H1 (cell line): Measurements from ENCODE around the gene PFN4. TPM values are rescaled to one million over a fixed set of nuclear protein-coding genes. Genes with fewer than 3 reads are reported as not detected.

ENCODE experiments used
- CTCF ChIA-PET: fragments of 300-600 bp; sonication (Branson Sonifier 250); formaldehyde crosslinking; loops from one replicate; lab custom pipeline; 2021; ENCODE audit not compliant: partially characterized antibody; lab: Charles Lee
- POLR2A ChIA-PET: fragments of 300-600 bp; sonication (Branson Sonifier 250); formaldehyde crosslinking; loops from one replicate; lab custom pipeline; 2021; ENCODE audit warnings: inconsistent platforms; ENCODE audit not compliant: partially characterized antibody; lab: Charles Lee
- DNase-seq, 2 experiments: peaks; one replicate each; pipeline versions ENCODE4 v3.0.0 to v3.0.0-alpha.2; 2010 to 2022; ENCODE audit warnings: low spot score in 2 of 2, low read depth in 1 of 2, mixed read lengths in 1 of 2
- FAIRE-seq: peaks from 2 replicates; lab custom pipeline; 2011; peaks lifted over from hg19 to GRCh38; lab: Jason Lieb, UNC
- H2AFZ ChIP-seq: 2 replicates; pipeline ENCODE4 v1.8.1; 2012; ENCODE audit warnings: low read length, inconsistent platforms
- H2AK5ac ChIP-seq: 2 replicates; pipeline ENCODE4 v1.6.1; 2013; ENCODE audit warnings: low read depth, low read length
- H2BK120ac ChIP-seq: replicated peaks from 2 replicates; pipeline ENCODE3; 2013; ENCODE audit warnings: low read depth, low read length, inconsistent platforms
- H2BK12ac ChIP-seq: 2 replicates; pipeline ENCODE4 v1.6.1; 2013; ENCODE audit warnings: low read depth, low read length
- H2BK15ac ChIP-seq: 2 replicates; pipeline ENCODE4 v1.6.1; 2013; ENCODE audit warnings: low read length
- H2BK20ac ChIP-seq: 2 replicates; pipeline ENCODE4 v1.6.1; 2013; ENCODE audit warnings: low read length
- H2BK5ac ChIP-seq: 2 replicates; pipeline ENCODE4 v1.6.1; 2013; ENCODE audit warnings: low read depth, low read length
- H3K14ac ChIP-seq: 2 replicates; pipeline ENCODE4 v1.6.1; 2013; ENCODE audit warnings: inconsistent platforms; ENCODE audit not compliant: insufficient read length
- H3K18ac ChIP-seq: 2 replicates; pipeline ENCODE4 v1.6.1; 2013; ENCODE audit warnings: low read length; ENCODE audit errors: extremely low read depth
- H3K23ac ChIP-seq: 2 replicates; pipeline ENCODE4 v1.6.1; 2013; ENCODE audit warnings: inconsistent platforms; ENCODE audit not compliant: insufficient read length
- H3K23me2 ChIP-seq: 2 replicates; pipeline ENCODE4 v1.6.1; 2013; ENCODE audit warnings: low read depth, low read length
- H3K27ac ChIP-seq: 2 replicates; pipeline ENCODE4 v1.6.1; 2011; ENCODE audit warnings: low read depth, low read length, inconsistent platforms
- H3K27me3 ChIP-seq, 4 experiments: replicated peaks in 1 of 4; 1 replicate in 1 of 4; 2 replicates in 3 of 4; pipeline versions ENCODE4 v1.6.1 to v1.8.1; 2011 to 2013; ENCODE audit warnings: low read length in 3 of 4, mild to moderate bottlenecking in 3 of 4, inconsistent platforms in 2 of 4, mixed read lengths in 2 of 4, moderate library complexity in 1 of 4; ENCODE audit not compliant: control insufficient read depth in 3 of 4, insufficient read depth in 3 of 4; ENCODE audit errors: extremely low read depth in 1 of 4
- H3K36me3 ChIP-seq, 4 experiments: 2 replicates each; pipeline versions ENCODE4 v1.6.1 to v1.8.1; 2011 to 2013; ENCODE audit warnings: mild to moderate bottlenecking in 4 of 4, low read length in 3 of 4, moderate library complexity in 2 of 4, control low read depth in 1 of 4, inconsistent platforms in 1 of 4; ENCODE audit not compliant: insufficient read depth in 4 of 4, control insufficient read depth in 2 of 4
- H3K4ac ChIP-seq: replicated peaks from 2 replicates; pipeline ENCODE3; 2013; ENCODE audit warnings: low read length, low read depth, mixed read lengths, inconsistent platforms; ENCODE audit not compliant: insufficient read length
- H3K4me1 ChIP-seq, 4 experiments: replicated peaks in 1 of 4; 1 replicate in 1 of 4; 2 replicates in 3 of 4; pipeline versions ENCODE4 v1.6.1 to v1.8.1; 2011 to 2013; ENCODE audit warnings: low read length in 3 of 4, inconsistent platforms in 2 of 4, mixed read lengths in 1 of 4; ENCODE audit not compliant: insufficient read depth in 4 of 4, control insufficient read depth in 3 of 4
- H3K4me2 ChIP-seq, 2 experiments: 2 replicates each; pipeline versions ENCODE4 v1.6.1 to v1.8.1; 2011 to 2013; ENCODE audit warnings: low read depth in 2 of 2, low read length in 2 of 2, control low read depth in 1 of 2, inconsistent platforms in 1 of 2, mild to moderate bottlenecking in 1 of 2; ENCODE audit not compliant: insufficient read depth in 1 of 2
- H3K4me3 ChIP-seq, 4 experiments: fragments of 200-600, 300-600 bp in 1 of 4; sonication (generic), shearing (Covaris generic), sonication (Bioruptor Twin) in 1 of 4; 2 replicates each; pipeline versions ENCODE4 v1.5.1 to v1.8.1; 2011 to 2016; ENCODE audit warnings: low read length in 4 of 4, low read depth in 3 of 4, control low read depth in 2 of 4, inconsistent platforms in 2 of 4, mild to moderate bottlenecking in 2 of 4, mixed read lengths in 1 of 4, moderate library complexity in 1 of 4; ENCODE audit not compliant: insufficient read depth in 2 of 4; ENCODE audit errors: extremely low read depth in 1 of 4
- H3K56ac ChIP-seq: replicated peaks from 2 replicates; pipeline ENCODE3; 2013; ENCODE audit warnings: low read depth, mild to moderate bottlenecking, mixed read lengths, low read length, inconsistent platforms; ENCODE audit not compliant: insufficient read length
- H3K79me1 ChIP-seq: 2 replicates; pipeline ENCODE4 v1.6.1; 2013; ENCODE audit warnings: low read depth, low read length, control low read depth
- H3K79me2 ChIP-seq, 2 experiments: 2 replicates each; pipeline versions ENCODE4 v1.6.1 to v1.8.1; 2012 to 2013; ENCODE audit warnings: low read length in 2 of 2, mild to moderate bottlenecking in 2 of 2, inconsistent platforms in 1 of 2; ENCODE audit not compliant: insufficient read depth in 2 of 2, control insufficient read depth in 1 of 2
- H3K9ac ChIP-seq, 4 experiments: replicated peaks in 1 of 4; 1 replicate in 1 of 4; 2 replicates in 3 of 4; pipeline versions ENCODE4 v1.6.1 to v1.8.1; 2011 to 2013; ENCODE audit warnings: low read depth in 3 of 4, low read length in 3 of 4, control low read depth in 2 of 4, mild to moderate bottlenecking in 2 of 4, moderate library complexity in 2 of 4, inconsistent platforms in 1 of 4; ENCODE audit errors: extremely low read depth in 1 of 4
- H3K9me3 ChIP-seq, 2 experiments: 2 replicates each; pipeline versions ENCODE4 v1.6.1 to v1.8.1; 2012 to 2013; ENCODE audit warnings: mild to moderate bottlenecking in 2 of 2, moderate library complexity in 2 of 2, control low read depth in 1 of 2, inconsistent platforms in 1 of 2, low read depth in 1 of 2, low read length in 1 of 2, mixed read lengths in 1 of 2; ENCODE audit not compliant: insufficient read depth in 2 of 2
- H4K20me1 ChIP-seq, 2 experiments: replicated peaks in 1 of 2; 2 replicates each; pipeline versions ENCODE3 to v1.8.1; 2011 to 2013; ENCODE audit warnings: inconsistent platforms in 2 of 2, low read length in 2 of 2, mild to moderate bottlenecking in 1 of 2; ENCODE audit not compliant: insufficient read depth in 2 of 2, control insufficient read depth in 1 of 2
- H4K5ac ChIP-seq: 2 replicates; pipeline ENCODE4 v1.6.1; 2013; ENCODE audit warnings: low read length, low read depth, mixed read lengths, inconsistent platforms; ENCODE audit not compliant: insufficient read length
- H4K8ac ChIP-seq: 2 replicates; pipeline ENCODE4 v1.8.0; 2013; ENCODE audit warnings: mild to moderate bottlenecking, moderate library complexity, low read length, inconsistent platforms; ENCODE audit not compliant: insufficient read depth; ENCODE audit errors: extremely low read depth
- H4K91ac ChIP-seq: replicated peaks from 2 replicates; pipeline ENCODE3; 2013; ENCODE audit warnings: low read length, mixed read lengths, inconsistent platforms; ENCODE audit not compliant: insufficient read length
- ASH2L ChIP-seq: fragments of 200-600, 300-600 bp; sonication (generic); IDR thresholded peaks from one replicate; pipeline ENCODE4 v1.7.1; 2017; ENCODE audit warnings: low read length
- BACH1 ChIP-seq: IDR thresholded peaks from 2 replicates; pipeline ENCODE4 v1.6.1; 2012; ENCODE audit warnings: low read length, improper control_type of control experiment
- CBX8 ChIP-seq: fragments of 300-800, 300-1000 bp; sonication (generic); IDR thresholded peaks from 2 replicates; pipeline ENCODE4 v1.7.1; 2016; ENCODE audit warnings: low read depth, low read length, borderline replicate concordance
- CEBPB ChIP-seq: IDR thresholded peaks from 2 replicates; pipeline ENCODE4 v1.6.1; 2012; ENCODE audit warnings: low read depth, low read length
- GTF2F1 ChIP-seq: IDR thresholded peaks from 2 replicates; pipeline ENCODE4 v1.6.1; 2012; ENCODE audit warnings: low read depth, low read length, improper control_type of control experiment, borderline replicate concordance
- HDAC2 ChIP-seq, 2 experiments: fragments of 300-600 bp in 1 of 2; sonication (generic) in 1 of 2; IDR thresholded peaks; 2 replicates each; pipeline ENCODE4 v1.6.1; 2011 to 2012; ENCODE audit warnings: low read depth in 2 of 2, low read length in 2 of 2, mild to moderate bottlenecking in 2 of 2, moderate library complexity in 2 of 2, borderline replicate concordance in 1 of 2, inconsistent platforms in 1 of 2
- NANOG ChIP-seq: IDR thresholded peaks from 2 replicates; pipeline ENCODE4 v1.6.1; 2011; ENCODE audit warnings: low read length, low read depth, mild to moderate bottlenecking, inconsistent platforms; ENCODE audit not compliant: insufficient read depth, poor library complexity, severe bottlenecking
- PHF8 ChIP-seq: fragments of 200-600 bp; sonication (generic); conservative IDR thresholded peaks from 2 replicates; pipeline ENCODE4 v1.7.1; 2012; ENCODE audit warnings: low read depth, mild to moderate bottlenecking, inconsistent platforms, low read length, moderate library complexity
- POLR2AphosphoS5 ChIP-seq: IDR thresholded peaks from 2 replicates; pipeline ENCODE4 v1.6.1; 2011; ENCODE audit warnings: low read depth, low read length
- RFX5 ChIP-seq: IDR thresholded peaks from 2 replicates; pipeline ENCODE4 v1.6.1; 2011; ENCODE audit warnings: low read depth, low read length, improper control_type of control experiment, borderline replicate concordance
- SP1 ChIP-seq: IDR thresholded peaks from 2 replicates; pipeline ENCODE4 v1.6.1; 2011; ENCODE audit warnings: low read depth, low read length
- SP4 ChIP-seq: IDR thresholded peaks from 2 replicates; pipeline ENCODE4 v1.6.1; 2012; ENCODE audit warnings: low read length, inconsistent platforms
- YY1 ChIP-seq: IDR thresholded peaks from 2 replicates; pipeline ENCODE4 v1.6.1; 2011; ENCODE audit warnings: low read depth, mild to moderate bottlenecking, low read length
- ZNF274 ChIP-seq: IDR thresholded peaks from 2 replicates; pipeline ENCODE4 v1.7.0; 2012; ENCODE audit warnings: low read length, borderline replicate concordance; ENCODE audit errors: extremely low read depth
- WGBS, 2 experiments: shearing (Covaris generic) in 1 of 2; methylation state at CpG; one replicate each; pipeline versions ENCODE4 v1.1.6 to v1.1.7; 2013 to 2015; ENCODE audit warnings: low lambda C conversion rate in 2 of 2, mixed read lengths in 2 of 2, inconsistent platforms in 1 of 2, low coverage in 1 of 2, missing lambda C conversion rate in 1 of 2; ENCODE audit not compliant: insufficient replicate concordance in 2 of 2, insufficient coverage in 1 of 2, insufficient read length in 1 of 2; ENCODE audit errors: extremely low coverage in 1 of 2, missing lambda C conversion rate in 1 of 2; 5-methylcytosine and 5-hydroxymethylcytosine counted together
- polyA plus RNA-seq, 7 experiments: library from polyadenylated mRNA; depleted of rRNA in 3 of 7; stranded (reverse) in 5 of 7; unstranded in 2 of 7; fragments of >200 nt in 5 of 7; fragments of 200-250 nt in 2 of 7; gene quantifications; 1 replicate in 5 of 7; 2 replicates in 1 of 7; 4 replicates in 1 of 7; pipeline versions ENCODE4 v1.2.1 to v1.2.3, GENCODE V29; 2011 to 2013; ENCODE audit warnings: missing spikeins in 2 of 7, mixed read lengths in 2 of 7
- total RNA-seq: library from RNA; stranded (reverse); fragmentation: NEBNext Ultra II Directional; extraction: Animal tissue kit (Norgen Biotek cat#: 25700); gene quantifications from 2 replicates; pipeline ENCODE4 v1.2.1, GENCODE V29; 2021
- TF ChIP-seq, protein P1 (sequence below): IDR thresholded peaks from 2 replicates; pipeline ENCODE4 v1.6.1; 2012; ENCODE audit warnings: inconsistent platforms

Gene PFN4
- total and polyA plus RNA-seq, 2 of the 8 experiments (the other 6 are each of a cell fraction or from before 2014, with no cell fraction given) = not detected

DNA sequence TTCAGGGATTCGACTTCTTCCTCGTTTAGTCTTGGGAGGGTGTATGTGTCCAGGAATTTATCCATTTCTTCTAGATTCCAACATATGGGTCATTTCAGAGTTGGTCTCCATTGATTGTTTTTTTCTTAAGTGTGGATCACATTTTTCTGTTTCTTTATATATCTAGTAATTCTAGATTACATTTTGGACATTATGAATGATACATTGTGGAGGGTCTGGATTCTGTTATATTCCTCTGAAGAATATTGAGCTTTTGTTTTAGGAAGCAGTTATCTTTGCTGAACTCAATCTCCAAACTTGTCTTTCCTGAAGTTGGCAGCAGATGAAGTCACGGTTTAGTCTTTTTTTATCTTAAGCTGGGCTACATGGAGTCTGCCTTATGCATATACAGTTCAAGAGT, 9.4 kb upstream of the PFN4 start:
- 77% methylated on average over 3 of the region's 3 CpGs; no CpG with 5 or more reads in 1 of the 2 experiments for WGBS, 2 experiments
- H3K9me3 ChIP-seq = no peaks in the 10 kb centered on the region
- POLR2A ChIA-PET = no interaction called here
- TF ChIP-seq NANOG (no peak), SP1 (no peak), YY1 (no peak), POLR2AphosphoS5 (no peak), RFX5 (no peak), BACH1 (no peak), CBX8 (no peak), SP4 (no peak), HDAC2 (IDR thresholded peaks at IDR 0.05; ENCODE audit: borderline replicate concordance in 1 of 2, low read depth in 2 of 2, low read length in 2 of 2) (no peak), CEBPB (no peak), PHF8 (no peak), GTF2F1 (no peak), ASH2L (no peak), ZNF274 (no peak)
- TF ChIP-seq, protein P1, sequence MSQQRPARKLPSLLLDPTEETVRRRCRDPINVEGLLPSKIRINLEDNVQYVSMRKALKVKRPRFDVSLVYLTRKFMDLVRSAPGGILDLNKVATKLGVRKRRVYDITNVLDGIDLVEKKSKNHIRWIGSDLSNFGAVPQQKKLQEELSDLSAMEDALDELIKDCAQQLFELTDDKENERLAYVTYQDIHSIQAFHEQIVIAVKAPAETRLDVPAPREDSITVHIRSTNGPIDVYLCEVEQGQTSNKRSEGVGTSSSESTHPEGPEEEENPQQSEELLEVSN = no peak

More for the DNA sequence above, 9.4 kb upstream of the PFN4 start:
- no peak overlapping the region for H4K8ac ChIP-seq
- no peak overlapping the region for H2BK15ac ChIP-seq
- no peaks in the 10 kb centered on the region for H3K79me2 ChIP-seq
- DNase-seq (no peak), FAIRE-seq (no peak)
- no peak overlapping the region for H2BK120ac ChIP-seq
- H3K56ac ChIP-seq = no peak overlapping the region
- H3K18ac ChIP-seq = no peak overlapping the region
- H3K4me1 ChIP-seq = no peaks in the 10 kb centered on the region
- no peaks in the 10 kb centered on the region for H4K20me1 ChIP-seq
- no peak overlapping the region for H4K91ac ChIP-seq
- no peak overlapping the region for H3K4me2 ChIP-seq
- H2BK12ac ChIP-seq = no peak overlapping the region
- H3K23ac ChIP-seq = no peak overlapping the region
- H3K23me2 ChIP-seq = no peaks in the 10 kb centered on the region
- H3K27ac ChIP-seq = no peak overlapping the region
- no peak overlapping the region for H2AFZ ChIP-seq
- no peak overlapping the region for H3K4ac ChIP-seq
- H3K14ac ChIP-seq = no peak overlapping the region
- no peak overlapping the region for H4K5ac ChIP-seq
- no peak overlapping the region for H3K4me3 ChIP-seq
- H2BK5ac ChIP-seq = no peak overlapping the region
- no peaks in the 10 kb centered on the region for H3K36me3 ChIP-seq
- no peaks in the 10 kb centered on the region for H3K27me3 ChIP-seq
- H2BK20ac ChIP-seq = no peak overlapping the region
- H3K9ac ChIP-seq = no peak overlapping the region
- H2AK5ac ChIP-seq = no peak overlapping the region
- H3K79me1 ChIP-seq = no peaks in the 10 kb centered on the region
- CTCF ChIA-PET = interaction anchor here (0.6 kb wide), 1 partner anchor 19 kb away, joined by 4 read pairs; no protein-coding TSS in a partner anchor
